Neural cell (in vitro differentiated cells): ENCODE measurements around the gene WDR35. TPM values are rescaled to one million over a fixed set of nuclear protein-coding genes. Genes with fewer than 3 reads are reported as not detected.

Experiments used
- H2AFZ ChIP-seq: fragments of 200-600, 300-800 bp; sonication (generic), shearing (Covaris generic); 2 replicates; pipeline ENCODE4 v1.6.0; 2014; ENCODE audit warnings: low read depth, mild to moderate bottlenecking, antibody characterized with exemption, low read length, moderate library complexity
- H3F3A ChIP-seq: fragments of 200-600 bp; shearing (Covaris generic); 2 replicates; pipeline ENCODE4 v1.6.1; 2016; ENCODE audit warnings: mild to moderate bottlenecking, moderate library complexity, mixed read lengths, antibody characterized with exemption, low read length; ENCODE audit not compliant: insufficient read depth, poor library complexity, severe bottlenecking
- H3K27ac ChIP-seq: fragments of 200-600, 300-800 bp; sonication (generic), shearing (Covaris generic); 2 replicates; pipeline ENCODE4 v1.5.1; 2014; ENCODE audit warnings: mild to moderate bottlenecking, low read length, moderate library complexity
- H3K27me3 ChIP-seq: fragments of 300-800, 200-600 bp; sonication (generic), shearing (Covaris generic); 2 replicates; pipeline ENCODE4 v1.6.0; 2014; ENCODE audit warnings: mild to moderate bottlenecking, low read depth, low read length, moderate library complexity; ENCODE audit not compliant: insufficient read depth
- H3K36me3 ChIP-seq: fragments of 300-800, 200-600 bp; sonication (generic), shearing (Covaris generic); 2 replicates; pipeline ENCODE4 v1.5.1; 2014; ENCODE audit warnings: mild to moderate bottlenecking, antibody characterized with exemption, low read length, moderate library complexity; ENCODE audit not compliant: insufficient read depth
- H3K4me2 ChIP-seq: fragments of 300-800, 200-600 bp; sonication (generic), shearing (Covaris generic); 2 replicates; pipeline ENCODE4 v1.6.0; 2014; ENCODE audit warnings: mild to moderate bottlenecking, low read length
- H3K4me3 ChIP-seq: fragments of 300-800, 200-600 bp; sonication (generic), shearing (Covaris generic); 2 replicates; pipeline ENCODE4 v1.5.1; 2014; ENCODE audit warnings: mild to moderate bottlenecking, low read length, moderate library complexity
- H3K79me2 ChIP-seq: fragments of 200-600 bp; shearing (Covaris generic); replicated peaks from 2 replicates; pipeline ENCODE4 v1.6.0; 2014; ENCODE audit warnings: mild to moderate bottlenecking, low read length, moderate library complexity; ENCODE audit not compliant: insufficient read depth
- H3K9ac ChIP-seq: fragments of 300-800, 200-600 bp; sonication (generic), shearing (Covaris generic); 2 replicates; pipeline ENCODE4 v1.6.1; 2016; ENCODE audit warnings: mild to moderate bottlenecking, low read length, mixed read lengths
- H3K9me2 ChIP-seq: fragments of 200-600 bp; shearing (Covaris generic); 2 replicates; pipeline ENCODE4 v1.6.1; 2016; ENCODE audit warnings: mild to moderate bottlenecking, low read length, mixed read lengths; ENCODE audit not compliant: insufficient read depth
- H3K9me3 ChIP-seq: fragments of 200-600, 300-800 bp; sonication (generic), shearing (Covaris generic); 2 replicates; pipeline ENCODE4 v1.6.1; 2016; ENCODE audit warnings: mild to moderate bottlenecking, mixed run types, low read length, moderate library complexity, mixed read lengths
- H4K20me1 ChIP-seq: fragments of 200-600 bp; shearing (Covaris generic); 2 replicates; pipeline ENCODE4 v1.6.1; 2016; ENCODE audit warnings: mild to moderate bottlenecking, mixed run types; ENCODE audit not compliant: insufficient read depth
- CTCF ChIP-seq: fragments of 450-650 bp; IDR thresholded peaks from 2 replicates; pipeline ENCODE4 v1.5.1; 2014; ENCODE audit warnings: antibody characterized with exemption, mild to moderate bottlenecking, moderate library complexity; ENCODE audit not compliant: poor library complexity, severe bottlenecking
- EP300 ChIP-seq: fragments of 450-650 bp; conservative IDR thresholded peaks from 2 replicates; pipeline ENCODE4 v1.6.1; 2014; ENCODE audit warnings: antibody characterized with exemption, mild to moderate bottlenecking, moderate library complexity; ENCODE audit not compliant: poor library complexity, severe bottlenecking
- EZH2 ChIP-seq: fragments of 200-600, 300-800 bp; shearing (Covaris generic), sonication (generic); IDR thresholded peaks from 2 replicates; pipeline ENCODE4 v1.6.1; 2014; ENCODE audit warnings: antibody characterized with exemption, low read length, borderline replicate concordance, mild to moderate bottlenecking; ENCODE audit not compliant: insufficient read depth, poor library complexity, severe bottlenecking
- MXI1 ChIP-seq: fragments of 450-650 bp; conservative IDR thresholded peaks from 2 replicates; pipeline ENCODE4 v1.6.1; 2014; ENCODE audit warnings: antibody characterized with exemption, mild to moderate bottlenecking; ENCODE audit not compliant: poor library complexity, severe bottlenecking
- POLR2AphosphoS5 ChIP-seq: IDR thresholded peaks from 2 replicates; pipeline ENCODE4 v1.6.1; 2012
- RAD21 ChIP-seq: fragments of 450-650 bp; conservative IDR thresholded peaks from 2 replicates; pipeline ENCODE4 v1.6.1; 2014; ENCODE audit warnings: antibody characterized with exemption, mild to moderate bottlenecking, moderate library complexity
- SMC3 ChIP-seq: fragments of 450-650 bp; conservative IDR thresholded peaks from 2 replicates; pipeline ENCODE4 v1.6.1; 2014; ENCODE audit warnings: antibody characterized with exemption, mild to moderate bottlenecking, moderate library complexity; ENCODE audit not compliant: poor library complexity
- TAF1 ChIP-seq: IDR thresholded peaks from 2 replicates; pipeline ENCODE4 v1.6.1; 2012; ENCODE audit warnings: low read depth
- polyA plus RNA-seq: library from polyadenylated mRNA; depleted of rRNA; stranded (reverse); fragments of >200 nt; gene quantifications from 2 replicates; pipeline ENCODE4 v1.2.3, GENCODE V29; 2014
- TF ChIP-seq, protein P1 (sequence below): IDR thresholded peaks from 2 replicates; pipeline ENCODE4 v1.6.1; 2012; ENCODE audit warnings: borderline replicate concordance

Gene WDR35
- polyA plus RNA-seq, 1 donor from 2014 or later = 14.2 TPM

- Histone ChIP-seq H3K79me2 (peaks cover 4% of the 10 kb centered on the region), H3K9ac (no peak overlapping the region), H3F3A (no peaks in the 10 kb centered on the region), H3K9me3 (no peaks in the 10 kb centered on the region), H3K36me3 (peaks cover 8% of the 10 kb centered on the region), H4K20me1 (peaks cover 4% of the 10 kb centered on the region), H3K4me2 (no peak overlapping the region), H3K27me3 (no peaks in the 10 kb centered on the region), H3K27ac (no peak overlapping the region), H3K4me3 (no peak overlapping the region), H3K9me2 (no peaks in the 10 kb centered on the region), H2AFZ (no peak overlapping the region)
- no peak for TF ChIP-seq RAD21
- TF ChIP-seq CTCF = no peak
- TF ChIP-seq EZH2 = no peak
- no peak for TF ChIP-seq SMC3
- TF ChIP-seq, protein P1, sequence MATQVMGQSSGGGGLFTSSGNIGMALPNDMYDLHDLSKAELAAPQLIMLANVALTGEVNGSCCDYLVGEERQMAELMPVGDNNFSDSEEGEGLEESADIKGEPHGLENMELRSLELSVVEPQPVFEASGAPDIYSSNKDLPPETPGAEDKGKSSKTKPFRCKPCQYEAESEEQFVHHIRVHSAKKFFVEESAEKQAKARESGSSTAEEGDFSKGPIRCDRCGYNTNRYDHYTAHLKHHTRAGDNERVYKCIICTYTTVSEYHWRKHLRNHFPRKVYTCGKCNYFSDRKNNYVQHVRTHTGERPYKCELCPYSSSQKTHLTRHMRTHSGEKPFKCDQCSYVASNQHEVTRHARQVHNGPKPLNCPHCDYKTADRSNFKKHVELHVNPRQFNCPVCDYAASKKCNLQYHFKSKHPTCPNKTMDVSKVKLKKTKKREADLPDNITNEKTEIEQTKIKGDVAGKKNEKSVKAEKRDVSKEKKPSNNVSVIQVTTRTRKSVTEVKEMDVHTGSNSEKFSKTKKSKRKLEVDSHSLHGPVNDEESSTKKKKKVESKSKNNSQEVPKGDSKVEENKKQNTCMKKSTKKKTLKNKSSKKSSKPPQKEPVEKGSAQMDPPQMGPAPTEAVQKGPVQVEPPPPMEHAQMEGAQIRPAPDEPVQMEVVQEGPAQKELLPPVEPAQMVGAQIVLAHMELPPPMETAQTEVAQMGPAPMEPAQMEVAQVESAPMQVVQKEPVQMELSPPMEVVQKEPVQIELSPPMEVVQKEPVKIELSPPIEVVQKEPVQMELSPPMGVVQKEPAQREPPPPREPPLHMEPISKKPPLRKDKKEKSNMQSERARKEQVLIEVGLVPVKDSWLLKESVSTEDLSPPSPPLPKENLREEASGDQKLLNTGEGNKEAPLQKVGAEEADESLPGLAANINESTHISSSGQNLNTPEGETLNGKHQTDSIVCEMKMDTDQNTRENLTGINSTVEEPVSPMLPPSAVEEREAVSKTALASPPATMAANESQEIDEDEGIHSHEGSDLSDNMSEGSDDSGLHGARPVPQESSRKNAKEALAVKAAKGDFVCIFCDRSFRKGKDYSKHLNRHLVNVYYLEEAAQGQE = no peak
- TF ChIP-seq POLR2AphosphoS5 = no peak
- no peak for TF ChIP-seq EP300
- TF ChIP-seq TAF1 = no peak
- TF ChIP-seq MXI1 = no peak
Measured at GRCh38 chr2:20034218-20034617, 44.3 kb upstream of the WDR35 start.

DNA sequence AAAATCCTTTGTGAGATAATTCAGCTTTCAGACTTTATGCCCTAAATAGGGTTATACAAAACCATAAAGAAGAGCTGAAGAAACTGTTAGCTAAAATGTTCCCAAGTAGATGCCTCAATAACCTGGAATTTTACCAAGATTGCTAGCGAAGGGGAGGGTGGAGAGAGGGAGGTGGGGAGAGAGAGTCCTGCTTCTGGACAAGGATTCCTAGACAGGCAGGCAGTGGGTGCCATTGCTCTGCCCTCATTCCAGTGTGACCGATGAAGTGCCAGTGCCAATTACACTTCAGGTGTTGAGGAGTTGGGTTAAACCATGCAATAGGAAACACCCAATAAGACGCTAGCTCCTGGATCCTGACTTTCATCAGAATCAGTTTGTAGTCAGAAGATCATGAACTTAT, 43.4 kb upstream of the WDR35 start:
- Histone ChIP-seq H3K27me3 (no peaks in the 10 kb centered on the region), H3F3A (no peaks in the 10 kb centered on the region), H2AFZ (no peak overlapping the region), H3K27ac (no peak overlapping the region), H3K79me2 (peaks cover 4% of the 10 kb centered on the region), H3K9ac (no peak overlapping the region), H3K9me3 (no peaks in the 10 kb centered on the region), H3K4me3 (no peak overlapping the region), H3K36me3 (peaks cover 8% of the 10 kb centered on the region), H3K4me2 (no peak overlapping the region), H4K20me1 (peaks cover 4% of the 10 kb centered on the region), H3K9me2 (no peaks in the 10 kb centered on the region)
- TF ChIP-seq TAF1 (no peak), EZH2 (no peak), RAD21 (no peak), CTCF (no peak), MXI1 (no peak), POLR2AphosphoS5 (no peak), EP300 (no peak), SMC3 (no peak)
- TF ChIP-seq, protein P1 = no peak
